ENCODE results near the gene GDPD4. TPM values are rescaled to one million over a fixed set of nuclear protein-coding genes. Genes with fewer than 3 reads are reported as not detected.

The GDPD4 gene
- total and polyA plus RNA-seq, 10 of the 15 experiments (the other 5 are each of a cell fraction or from before 2014, with no cell fraction given): 0.23 TPM; not detected in 9

GRCh38 chr11:77205467-77206263, 95.8 kb downstream of the GDPD4 start (continued):
- TF ChIP-seq, protein P1, sequence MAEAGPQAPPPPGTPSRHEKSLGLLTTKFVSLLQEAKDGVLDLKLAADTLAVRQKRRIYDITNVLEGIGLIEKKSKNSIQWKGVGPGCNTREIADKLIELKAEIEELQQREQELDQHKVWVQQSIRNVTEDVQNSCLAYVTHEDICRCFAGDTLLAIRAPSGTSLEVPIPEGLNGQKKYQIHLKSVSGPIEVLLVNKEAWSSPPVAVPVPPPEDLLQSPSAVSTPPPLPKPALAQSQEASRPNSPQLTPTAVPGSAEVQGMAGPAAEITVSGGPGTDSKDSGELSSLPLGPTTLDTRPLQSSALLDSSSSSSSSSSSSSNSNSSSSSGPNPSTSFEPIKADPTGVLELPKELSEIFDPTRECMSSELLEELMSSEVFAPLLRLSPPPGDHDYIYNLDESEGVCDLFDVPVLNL (IDR thresholded peaks at IDR 0.05; ENCODE audit: low read depth, low read length): no peak

GRCh38 chr11:77204754-77205466, 96.6 kb downstream of the GDPD4 start:
- no peak for DNase-seq (ENCODE audit: low read depth, low spot score)
- POLR2A ChIA-PET: no interaction called here
- 30% methylated on average over 12 of the region's 12 CpGs for WGBS (ENCODE audit: insufficient coverage, insufficient replicate concordance, low lambda C conversion rate, missing lambda C conversion rate)
- TF ChIP-seq, protein P2, sequence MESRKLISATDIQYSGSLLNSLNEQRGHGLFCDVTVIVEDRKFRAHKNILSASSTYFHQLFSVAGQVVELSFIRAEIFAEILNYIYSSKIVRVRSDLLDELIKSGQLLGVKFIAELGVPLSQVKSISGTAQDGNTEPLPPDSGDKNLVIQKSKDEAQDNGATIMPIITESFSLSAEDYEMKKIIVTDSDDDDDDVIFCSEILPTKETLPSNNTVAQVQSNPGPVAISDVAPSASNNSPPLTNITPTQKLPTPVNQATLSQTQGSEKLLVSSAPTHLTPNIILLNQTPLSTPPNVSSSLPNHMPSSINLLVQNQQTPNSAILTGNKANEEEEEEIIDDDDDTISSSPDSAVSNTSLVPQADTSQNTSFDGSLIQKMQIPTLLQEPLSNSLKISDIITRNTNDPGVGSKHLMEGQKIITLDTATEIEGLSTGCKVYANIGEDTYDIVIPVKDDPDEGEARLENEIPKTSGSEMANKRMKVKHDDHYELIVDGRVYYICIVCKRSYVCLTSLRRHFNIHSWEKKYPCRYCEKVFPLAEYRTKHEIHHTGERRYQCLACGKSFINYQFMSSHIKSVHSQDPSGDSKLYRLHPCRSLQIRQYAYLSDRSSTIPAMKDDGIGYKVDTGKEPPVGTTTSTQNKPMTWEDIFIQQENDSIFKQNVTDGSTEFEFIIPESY (IDR thresholded peaks at IDR 0.05): no peak
- TF ChIP-seq CEBPZ (IDR thresholded peaks at IDR 0.05; ENCODE audit: low read depth, low read length) (no peak), HDAC6 (IDR thresholded peaks at IDR 0.05; ENCODE audit: unreplicated experiment) (no peak), NRF1 (conservative IDR thresholded peaks at IDR 0.05; ENCODE audit: low read depth, low read length) (no peak), LARP7 (IDR thresholded peaks at IDR 0.05) (no peak), IKZF2 (IDR thresholded peaks at IDR 0.05) (no peak)
- TF ChIP-seq, protein P3, sequence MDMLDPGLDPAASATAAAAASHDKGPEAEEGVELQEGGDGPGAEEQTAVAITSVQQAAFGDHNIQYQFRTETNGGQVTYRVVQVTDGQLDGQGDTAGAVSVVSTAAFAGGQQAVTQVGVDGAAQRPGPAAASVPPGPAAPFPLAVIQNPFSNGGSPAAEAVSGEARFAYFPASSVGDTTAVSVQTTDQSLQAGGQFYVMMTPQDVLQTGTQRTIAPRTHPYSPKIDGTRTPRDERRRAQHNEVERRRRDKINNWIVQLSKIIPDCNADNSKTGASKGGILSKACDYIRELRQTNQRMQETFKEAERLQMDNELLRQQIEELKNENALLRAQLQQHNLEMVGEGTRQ (IDR thresholded peaks at IDR 0.05; ENCODE audit: borderline replicate concordance, low read depth, low read length): no peak

More at GRCh38 chr11:77204754-77205466, 96.6 kb downstream of the GDPD4 start:
- ATAC-seq (no peak), FAIRE-seq (no peak)
- Histone ChIP-seq H3K4me1 (ENCODE audit: control insufficient read depth, insufficient read depth, low read length) (no peaks in the 10 kb centered on the region), H3K4me3 (no peak overlapping the region), H4K20me1 (ENCODE audit: control insufficient read depth, insufficient read depth) (no peaks in the 10 kb centered on the region), H2AFZ (ENCODE audit: control insufficient read depth, low read depth, low read length) (no peak overlapping the region), H3K27ac (ENCODE audit: control insufficient read depth, insufficient read depth) (no peak overlapping the region), H3K9ac (ENCODE audit: control insufficient read depth, insufficient read depth, low read length) (no peak overlapping the region), H3K36me3 (ENCODE audit: control insufficient read depth in 2 of 2, insufficient read depth in 2 of 2, low read length in 1 of 2) (no peaks in the 10 kb centered on the region), H3K9me3 (replicated peaks; ENCODE audit: control insufficient read depth, insufficient read depth, low read length) (no peaks in the 10 kb centered on the region), H3K27me3 (replicated peaks in 1 of 2; ENCODE audit: control insufficient read depth in 2 of 2, insufficient read depth in 2 of 2, low read length in 1 of 2) (no peaks in the 10 kb centered on the region; a peak in 1 of 4 replicates), H3K79me2 (ENCODE audit: control insufficient read depth, insufficient read depth, low read length) (no peaks in the 10 kb centered on the region), H3K4me2 (ENCODE audit: control insufficient read depth, insufficient read depth) (no peak overlapping the region)
- intact Hi-C loops (cut with micrococcal nuclease; ENCODE audit: unreplicated experiment) (no loop called here), in situ Hi-C loops (cut with MboI) (no loop called here)
- SMC1A ChIA-PET (ENCODE audit: uncharacterized antibody, unreplicated experiment): interaction anchor here (0.8 kb wide), 1 partner anchor 17 kb away, joined by 3 read pairs; no protein-coding TSS in a partner anchor
- CTCF ChIA-PET: interaction anchor here (0.6 kb wide), 1 partner anchor 790 kb away, joined by 4 read pairs; no protein-coding TSS in a partner anchor
- no TSS peak for BruUV-seq (replicated peaks)
- RAD21 ChIA-PET (ENCODE audit: unreplicated experiment): no interaction called here

All from GM12878 (cell line).